ENCODE data around the gene NFASC.

Gene NFASC

GRCh38 chr1:204940591-204940990 lies 69.9 kb downstream of the NFASC start:
- Histone ChIP-seq H3K4me1 (ENCODE audit: control insufficient read depth, insufficient read depth, low read length) (peaks cover 6% of the 10 kb centered on the region), H3K4me3 (ENCODE audit: low read depth, low read length) (no peak overlapping the region), H3K36me3 (ENCODE audit: control insufficient read depth, insufficient read depth, low read length) (no peaks in the 10 kb centered on the region), H3K27me3 (ENCODE audit: control insufficient read depth, insufficient read depth, low read length) (no peaks in the 10 kb centered on the region), H3K9me3 (ENCODE audit: control insufficient read depth, insufficient read depth, low read length) (no peaks in the 10 kb centered on the region), H3K9ac (ENCODE audit: low read depth, low read length) (no peak overlapping the region), H3K27ac (ENCODE audit: low read depth, low read length) (no peak overlapping the region)

DNA sequence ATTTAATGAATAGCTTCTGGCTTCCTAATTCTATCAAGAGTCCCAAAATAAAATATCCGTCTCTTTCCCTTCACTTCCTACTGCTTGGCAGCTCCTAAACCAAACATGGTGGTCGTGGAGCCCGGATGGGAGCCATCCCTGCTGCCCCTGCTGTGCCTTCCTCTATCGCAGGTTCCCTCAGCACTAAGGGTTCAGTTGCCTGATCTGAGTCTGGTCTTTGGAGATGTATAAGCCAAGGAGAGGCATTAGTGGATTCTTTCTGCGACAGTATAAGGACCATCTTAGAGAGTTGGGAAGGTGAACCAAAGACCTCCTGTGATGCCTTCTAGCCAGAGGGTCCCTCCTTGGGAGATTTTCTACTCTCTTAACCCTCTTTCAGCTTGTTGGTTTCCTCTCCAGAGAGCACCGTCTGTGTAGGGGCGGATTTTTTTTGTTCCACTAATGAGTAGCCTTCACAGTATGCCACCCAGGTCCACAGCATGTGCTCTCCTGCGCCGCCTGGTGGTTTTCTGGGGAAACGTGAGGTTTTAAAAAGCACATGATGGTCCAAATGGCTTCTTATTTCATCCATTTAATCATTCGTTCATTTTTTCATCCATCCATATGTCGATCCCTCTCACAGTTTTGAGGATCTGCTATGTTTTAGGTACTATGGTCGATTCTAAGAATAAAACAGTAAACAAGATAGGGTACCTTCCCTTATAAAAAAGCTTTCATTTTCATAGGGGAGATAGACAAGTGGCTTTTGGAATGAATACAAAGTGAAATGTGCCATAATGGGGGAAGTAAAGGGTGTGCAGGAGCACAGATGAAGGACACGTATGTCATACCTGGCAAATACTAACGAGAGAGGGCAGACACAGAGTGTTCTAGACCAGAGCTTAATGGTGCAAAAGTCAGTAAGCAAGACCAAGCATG lies 71.0 kb downstream of the NFASC start:
- no peaks in the 10 kb centered on the region for H3K36me3 ChIP-seq (ENCODE audit: control insufficient read depth, insufficient read depth, low read length)
- no peak overlapping the region for H3K9ac ChIP-seq (ENCODE audit: low read depth, low read length)
- peaks cover 6% of the 10 kb centered on the region for H3K4me1 ChIP-seq (ENCODE audit: control insufficient read depth, insufficient read depth, low read length)
- no peak overlapping the region for H3K27ac ChIP-seq (ENCODE audit: low read depth, low read length)
- no peak overlapping the region for H3K4me3 ChIP-seq (ENCODE audit: low read depth, low read length)
- no peaks in the 10 kb centered on the region for H3K27me3 ChIP-seq (ENCODE audit: control insufficient read depth, insufficient read depth, low read length)
- no peaks in the 10 kb centered on the region for H3K9me3 ChIP-seq (ENCODE audit: control insufficient read depth, insufficient read depth, low read length)

DNA sequence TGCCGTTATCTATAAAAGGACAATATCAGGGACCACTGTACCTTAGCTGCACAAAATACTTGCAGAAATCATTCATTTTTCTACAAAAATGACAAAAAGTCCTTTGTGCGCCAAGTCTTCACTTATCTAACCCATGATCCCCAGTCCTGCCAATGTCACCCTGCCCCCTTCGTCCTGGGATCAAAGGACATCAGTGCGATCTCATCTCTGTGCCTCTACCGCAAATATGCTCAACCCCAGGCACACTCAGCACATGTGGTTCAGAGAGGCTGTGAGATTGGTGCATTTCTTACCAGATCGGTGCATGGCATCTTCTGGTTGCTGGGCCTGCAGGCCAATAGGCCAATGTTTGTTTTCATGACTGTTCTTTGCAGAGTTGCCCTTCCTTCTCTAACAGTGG lies 72.8 kb downstream of the NFASC start:
- Histone ChIP-seq H3K4me1 (ENCODE audit: control insufficient read depth, insufficient read depth, low read length) (peaks cover 6% of the 10 kb centered on the region), H3K9ac (ENCODE audit: low read depth, low read length) (no peak overlapping the region), H3K27me3 (ENCODE audit: control insufficient read depth, insufficient read depth, low read length) (no peaks in the 10 kb centered on the region)

GRCh38 chr1:204944662-204945061 lies 74.0 kb downstream of the NFASC start:
- Histone ChIP-seq H3K27me3 (ENCODE audit: control insufficient read depth, insufficient read depth, low read length) (no peaks in the 10 kb centered on the region), H3K4me1 (ENCODE audit: control insufficient read depth, insufficient read depth, low read length) (peaks cover 6% of the 10 kb centered on the region)

More for the DNA sequence above, 72.8 kb downstream of the NFASC start:
- H3K4me3 ChIP-seq (ENCODE audit: low read depth, low read length) = no peak overlapping the region
- H3K36me3 ChIP-seq (ENCODE audit: control insufficient read depth, insufficient read depth, low read length) = no peaks in the 10 kb centered on the region
- no peaks in the 10 kb centered on the region for H3K9me3 ChIP-seq (ENCODE audit: control insufficient read depth, insufficient read depth, low read length)
- no peak overlapping the region for H3K27ac ChIP-seq (ENCODE audit: low read depth, low read length)

DNA sequence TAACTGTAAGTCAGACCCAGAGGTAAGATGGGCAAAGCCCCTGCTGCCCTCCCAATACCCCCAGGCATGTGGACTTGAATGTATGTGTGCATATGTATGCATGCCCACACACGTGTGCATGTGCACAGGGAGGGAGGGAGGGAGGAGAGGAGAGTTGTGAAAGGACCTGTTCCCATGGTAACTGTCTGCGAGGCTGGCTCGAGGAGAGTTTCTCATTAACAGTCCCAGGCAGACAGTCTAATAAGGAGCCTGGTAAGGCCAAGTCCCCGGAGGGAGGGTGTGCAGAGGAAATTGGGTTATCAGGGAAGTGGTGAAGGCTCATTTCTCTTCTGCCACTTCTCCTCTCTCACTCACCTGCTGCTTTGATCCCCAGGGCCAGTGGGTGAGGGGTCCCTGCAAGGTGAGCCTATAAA lies 74.9 kb downstream of the NFASC start:
- Histone ChIP-seq H3K27ac (ENCODE audit: low read depth, low read length) (no peak overlapping the region), H3K4me1 (ENCODE audit: control insufficient read depth, insufficient read depth, low read length) (peaks cover 11% of the 10 kb centered on the region), H3K9me3 (ENCODE audit: control insufficient read depth, insufficient read depth, low read length) (no peaks in the 10 kb centered on the region), H3K4me3 (ENCODE audit: low read depth, low read length) (no peak overlapping the region), H3K36me3 (ENCODE audit: control insufficient read depth, insufficient read depth, low read length) (no peaks in the 10 kb centered on the region), H3K27me3 (ENCODE audit: control insufficient read depth, insufficient read depth, low read length) (no peaks in the 10 kb centered on the region), H3K9ac (ENCODE audit: low read depth, low read length) (no peak overlapping the region)

More at GRCh38 chr1:204944662-204945061, 74.0 kb downstream of the NFASC start:
- no peak overlapping the region for H3K4me3 ChIP-seq (ENCODE audit: low read depth, low read length)
- no peaks in the 10 kb centered on the region for H3K36me3 ChIP-seq (ENCODE audit: control insufficient read depth, insufficient read depth, low read length)
- no peaks in the 10 kb centered on the region for H3K9me3 ChIP-seq (ENCODE audit: control insufficient read depth, insufficient read depth, low read length)
- no peak overlapping the region for H3K9ac ChIP-seq (ENCODE audit: low read depth, low read length)
- no peak overlapping the region for H3K27ac ChIP-seq (ENCODE audit: low read depth, low read length)

DNA sequence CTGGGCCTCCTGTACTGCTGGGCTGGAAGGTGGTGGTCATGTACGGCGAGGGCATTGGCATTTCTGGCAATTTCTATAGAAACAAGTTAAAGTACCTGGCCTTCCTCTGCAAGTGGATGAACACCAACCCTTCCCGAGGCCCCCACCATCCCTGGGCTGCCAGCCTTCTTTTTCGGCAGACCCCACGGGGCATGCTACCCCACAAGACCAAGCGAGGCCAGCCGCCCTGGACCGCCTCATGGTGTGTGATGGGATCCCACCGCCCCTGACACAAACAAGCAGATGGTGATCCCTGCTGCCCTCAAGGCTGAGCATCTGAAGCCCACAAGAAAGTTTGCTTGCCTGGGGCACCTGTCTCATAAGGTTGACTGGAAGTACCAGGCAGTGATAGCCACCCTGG lies 76.0 kb downstream of the NFASC start:
- Histone ChIP-seq H3K9ac (ENCODE audit: low read depth, low read length) (no peak overlapping the region), H3K4me1 (ENCODE audit: control insufficient read depth, insufficient read depth, low read length) (peaks cover 6% of the 10 kb centered on the region), H3K27ac (ENCODE audit: low read depth, low read length) (no peak overlapping the region), H3K9me3 (ENCODE audit: control insufficient read depth, insufficient read depth, low read length) (no peaks in the 10 kb centered on the region), H3K36me3 (ENCODE audit: control insufficient read depth, insufficient read depth, low read length) (no peaks in the 10 kb centered on the region), H3K4me3 (ENCODE audit: low read depth, low read length) (no peak overlapping the region), H3K27me3 (ENCODE audit: control insufficient read depth, insufficient read depth, low read length) (no peaks in the 10 kb centered on the region)

DNA sequence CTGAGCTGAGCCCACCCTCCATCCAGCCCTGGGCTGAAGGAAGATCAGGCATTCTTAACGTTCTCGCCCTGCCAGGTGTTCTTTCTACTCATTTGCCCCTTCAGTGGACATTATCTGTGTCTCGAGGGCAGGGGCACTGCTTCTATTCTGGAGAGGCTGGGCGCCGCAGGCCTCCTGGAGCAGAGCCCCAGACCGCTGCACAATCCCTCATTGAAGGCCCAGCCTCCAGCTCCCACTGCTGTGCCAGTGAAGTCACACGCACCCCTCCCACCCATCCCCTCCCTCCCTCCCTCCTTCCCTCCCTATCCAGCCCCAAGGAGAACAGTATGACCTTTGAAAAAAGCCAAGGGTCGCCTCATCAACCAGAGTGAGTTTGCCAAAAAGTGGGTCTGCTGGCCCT lies 76.7 kb downstream of the NFASC start:
- H3K4me1 ChIP-seq (ENCODE audit: control insufficient read depth, insufficient read depth, low read length) = 0 out of 2 replicates have a peak, but pooled peaks cover 5% of the 10 kb centered on the region
- no peaks in the 10 kb centered on the region for H3K9me3 ChIP-seq (ENCODE audit: control insufficient read depth, insufficient read depth, low read length)
- no peak overlapping the region for H3K27ac ChIP-seq (ENCODE audit: low read depth, low read length)
- H3K36me3 ChIP-seq (ENCODE audit: control insufficient read depth, insufficient read depth, low read length) = no peaks in the 10 kb centered on the region
- no peak overlapping the region for H3K9ac ChIP-seq (ENCODE audit: low read depth, low read length)
- no peak overlapping the region for H3K4me3 ChIP-seq (ENCODE audit: low read depth, low read length)
- H3K27me3 ChIP-seq (ENCODE audit: control insufficient read depth, insufficient read depth, low read length) = no peaks in the 10 kb centered on the region

- Histone ChIP-seq H3K4me1 (ENCODE audit: control insufficient read depth, insufficient read depth, low read length) (0 out of 2 replicates have a peak, but pooled peaks cover 5% of the 10 kb centered on the region), H3K36me3 (ENCODE audit: control insufficient read depth, insufficient read depth, low read length) (no peaks in the 10 kb centered on the region), H3K4me3 (ENCODE audit: low read depth, low read length) (no peak overlapping the region), H3K9ac (ENCODE audit: low read depth, low read length) (no peak overlapping the region), H3K27ac (ENCODE audit: low read depth, low read length) (no peak overlapping the region), H3K27me3 (ENCODE audit: control insufficient read depth, insufficient read depth, low read length) (no peaks in the 10 kb centered on the region), H3K9me3 (ENCODE audit: control insufficient read depth, insufficient read depth, low read length) (no peaks in the 10 kb centered on the region)
Observed at GRCh38 chr1:204947747-204948146, 77.1 kb downstream of the NFASC start.

GRCh38 chr1:204950353-204951001 lies 79.8 kb downstream of the NFASC start:
- Histone ChIP-seq H3K4me3 (ENCODE audit: low read depth, low read length) (no peak overlapping the region), H3K27me3 (ENCODE audit: control insufficient read depth, insufficient read depth, low read length) (no peaks in the 10 kb centered on the region)

DNA sequence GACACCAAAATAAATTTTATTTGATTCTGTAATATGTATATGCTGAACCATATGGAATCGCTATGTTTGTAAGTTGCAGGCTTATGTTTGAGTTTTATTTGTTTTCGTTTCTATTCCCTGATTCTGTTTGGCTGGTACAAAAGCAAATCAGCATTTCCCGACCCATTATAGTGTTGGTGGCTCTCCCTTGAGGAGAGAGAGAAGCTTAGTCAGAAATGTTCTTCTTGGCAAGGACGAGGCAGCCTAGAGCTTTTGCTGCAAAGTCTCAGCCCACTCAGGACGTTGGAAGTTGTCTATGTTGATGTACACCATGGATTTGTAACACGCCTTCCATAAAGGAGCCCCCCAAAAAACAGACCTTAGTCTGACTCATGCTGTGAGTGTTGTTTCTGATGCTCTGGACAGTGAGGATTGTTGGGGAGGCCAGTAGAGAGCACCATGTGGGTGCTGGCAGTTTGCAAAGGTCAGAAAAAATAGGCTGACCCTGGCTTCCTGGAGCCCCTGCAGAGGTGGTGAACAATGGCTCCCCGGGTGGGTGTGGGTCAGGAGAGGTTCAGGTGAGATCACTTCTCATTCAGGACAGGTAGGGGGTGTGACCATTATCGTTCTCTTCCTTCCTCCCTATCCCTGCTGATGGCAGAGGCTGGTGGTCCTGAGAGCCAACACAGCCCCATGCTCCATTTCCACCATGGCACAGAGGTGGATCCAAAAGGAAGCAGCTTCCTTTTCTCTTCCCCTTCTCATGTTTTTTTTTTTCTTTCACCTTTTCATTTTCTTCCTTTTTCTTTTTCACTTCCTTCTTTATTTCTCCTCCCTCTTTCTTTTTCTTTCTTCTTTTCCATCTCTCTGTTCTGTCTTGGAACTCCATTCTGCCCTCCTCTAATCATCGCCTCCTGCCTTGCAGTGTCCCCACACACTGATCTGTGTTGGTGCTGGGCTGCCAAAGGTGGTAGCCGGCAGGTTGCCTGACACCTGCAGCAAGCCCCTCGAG lies 88.0 kb downstream of the NFASC start:
- no peak overlapping the region for H3K27ac ChIP-seq (ENCODE audit: low read depth, low read length)
- peaks cover 5% of the 10 kb centered on the region; the same call in 1 of the 2 replicates for H3K4me1 ChIP-seq (ENCODE audit: control insufficient read depth, insufficient read depth, low read length)
- no peaks in the 10 kb centered on the region for H3K27me3 ChIP-seq (ENCODE audit: control insufficient read depth, insufficient read depth, low read length)

More at GRCh38 chr1:204950353-204951001, 79.8 kb downstream of the NFASC start:
- Histone ChIP-seq H3K36me3 (ENCODE audit: control insufficient read depth, insufficient read depth, low read length) (no peaks in the 10 kb centered on the region), H3K9ac (ENCODE audit: low read depth, low read length) (no peak overlapping the region), H3K4me1 (ENCODE audit: control insufficient read depth, insufficient read depth, low read length) (0 out of 2 replicates have a peak, but pooled peaks cover 5% of the 10 kb centered on the region), H3K9me3 (ENCODE audit: control insufficient read depth, insufficient read depth, low read length) (no peaks in the 10 kb centered on the region), H3K27ac (ENCODE audit: low read depth, low read length) (no peak overlapping the region)

More for the DNA sequence above, 88.0 kb downstream of the NFASC start:
- Histone ChIP-seq H3K9ac (ENCODE audit: low read depth, low read length) (no peak overlapping the region), H3K36me3 (ENCODE audit: control insufficient read depth, insufficient read depth, low read length) (peaks cover 3% of the 10 kb centered on the region; the same call in 1 of the 2 replicates), H3K4me3 (ENCODE audit: low read depth, low read length) (no peak overlapping the region), H3K9me3 (ENCODE audit: control insufficient read depth, insufficient read depth, low read length) (no peaks in the 10 kb centered on the region)
